Nephron (organoid): ENCODE measurements around the gene HEATR1.

Experiments
- H3K27ac Mint-ChIP-seq, 3 experiments: 2 replicates each; pipeline ENCODE4 v1.8.0; 2020; ENCODE audit warnings: mixed read lengths in 3 of 3, mild to moderate bottlenecking in 2 of 3, moderate library complexity in 1 of 3
- H3K27me3 Mint-ChIP-seq: 2 replicates; pipeline ENCODE4 v1.8.0; 2021; ENCODE audit warnings: low read depth, mild to moderate bottlenecking, moderate library complexity, mixed read lengths
- H3K36me3 Mint-ChIP-seq: 2 replicates; pipeline ENCODE4 v1.8.0; 2020; ENCODE audit warnings: low read depth, mixed read lengths
- H3K4me1 Mint-ChIP-seq: 2 replicates; pipeline ENCODE4 v1.8.0; 2020; ENCODE audit warnings: mixed read lengths
- H3K4me3 Mint-ChIP-seq, 3 experiments: 2 replicates each; pipeline ENCODE4 v1.8.0; 2020; ENCODE audit warnings: mild to moderate bottlenecking in 3 of 3, mixed read lengths in 3 of 3, moderate library complexity in 2 of 3
- H3K9me3 Mint-ChIP-seq: 2 replicates; pipeline ENCODE4 v1.8.0; 2020; ENCODE audit warnings: mixed read lengths
- CTCF ChIP-seq, 3 experiments: fragments of 200-600 bp; sonication (generic); IDR thresholded peaks; one replicate each; pipeline ENCODE4 v1.5.0; 2021; ENCODE audit warnings: antibody characterized with exemption in 3 of 3; ENCODE audit not compliant: unreplicated experiment in 3 of 3

Gene HEATR1

GRCh38 chr1:236514703-236515442 is 89.4 kb downstream of the HEATR1 start:
- H3K9me3 Mint-ChIP-seq, result no peaks in the 10 kb centered on the region
- peak overlapping the region; percentile 39 to 70 (median 57) for H3K27ac Mint-ChIP-seq
- no peaks in the 10 kb centered on the region for H3K36me3 Mint-ChIP-seq
- TF ChIP-seq CTCF (IDR thresholded peaks at IDR 0.05; ENCODE audit: unreplicated experiment in 3 of 3), result no peak
- peaks cover 15% of the 10 kb centered on the region for H3K4me1 Mint-ChIP-seq
- peaks cover 4% of the 10 kb centered on the region for H3K27me3 Mint-ChIP-seq
- H3K4me3 Mint-ChIP-seq, result no peak overlapping the region

DNA sequence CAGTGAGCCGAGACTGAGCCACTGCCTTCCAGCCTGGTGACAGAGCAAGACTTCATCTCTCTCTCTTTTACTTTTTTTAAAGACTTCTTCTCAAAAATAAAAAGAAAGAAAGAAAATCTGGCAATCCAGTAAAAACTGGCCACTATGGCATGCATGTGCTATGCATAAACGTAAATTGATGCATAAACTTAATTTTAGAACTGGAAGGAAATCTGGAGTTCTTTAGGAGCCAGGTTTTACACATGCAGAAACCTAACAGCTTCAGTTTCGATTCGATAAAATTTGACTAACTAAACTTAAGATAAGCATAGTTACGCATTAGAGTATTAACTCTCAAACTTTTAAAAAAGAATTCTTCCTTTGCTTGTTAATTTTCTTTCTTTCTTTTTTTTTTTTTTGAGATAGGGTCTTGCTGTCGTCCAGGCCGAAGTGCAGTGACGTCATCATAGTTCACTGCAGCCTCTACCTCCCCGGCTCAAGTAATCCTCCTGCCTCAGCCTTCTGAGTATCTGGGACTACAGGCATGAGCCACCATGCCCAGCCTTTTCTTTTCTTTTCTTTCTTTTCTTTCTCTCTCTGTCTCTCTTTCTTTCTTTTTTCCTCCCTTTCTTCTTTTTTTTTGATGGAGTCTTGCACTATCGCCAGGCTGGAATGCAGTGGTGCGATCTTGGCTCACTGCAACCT is 92.4 kb downstream of the HEATR1 start:
- Mint-ChIP-seq H3K27ac (no peak overlapping the region), H3K27me3 (peaks cover 11% of the 10 kb centered on the region), H3K36me3 (no peaks in the 10 kb centered on the region), H3K9me3 (no peaks in the 10 kb centered on the region), H3K4me3 (no peak overlapping the region), H3K4me1 (peaks cover 19% of the 10 kb centered on the region)
- TF ChIP-seq CTCF (IDR thresholded peaks at IDR 0.05; ENCODE audit: unreplicated experiment in 3 of 3), result no peak

DNA sequence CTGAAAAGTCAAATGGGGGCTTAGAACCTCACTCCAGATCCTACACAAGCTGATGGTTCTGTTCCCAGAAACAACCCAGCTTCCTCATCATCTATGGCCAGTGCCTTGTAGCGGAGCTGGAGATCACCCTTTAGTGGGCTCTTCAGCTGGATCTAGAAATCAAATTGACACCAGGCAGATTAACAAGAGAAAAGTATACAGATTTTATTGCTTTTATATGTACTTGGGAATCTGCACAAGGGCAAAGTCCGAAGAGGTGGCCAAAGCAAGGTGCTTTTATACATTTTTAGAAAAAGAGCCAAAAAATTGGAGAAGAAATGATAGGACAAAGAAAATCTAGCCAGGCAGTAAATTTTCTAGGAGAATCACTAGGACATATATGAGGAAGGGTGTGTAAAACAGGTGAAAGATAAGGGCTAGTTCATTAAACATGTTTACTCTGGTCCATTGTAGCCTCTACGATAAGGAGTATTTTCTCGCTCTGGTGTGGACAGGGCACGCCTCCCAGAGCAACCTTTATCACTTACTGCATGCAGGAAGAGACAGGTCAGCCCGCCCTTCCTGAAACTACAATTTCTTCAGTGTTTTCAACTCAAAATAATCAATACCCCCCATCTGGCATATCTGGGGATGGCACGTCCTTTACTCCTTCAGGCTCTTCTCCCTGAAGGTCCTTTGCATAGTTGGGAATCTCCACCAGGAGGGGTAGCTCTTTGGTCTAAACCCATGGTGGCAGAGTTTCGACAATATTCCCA is 94.5 kb downstream of the HEATR1 start:
- TF ChIP-seq CTCF (IDR thresholded peaks at IDR 0.05; ENCODE audit: unreplicated experiment in 3 of 3), result no peak
- H3K36me3 Mint-ChIP-seq, result no peaks in the 10 kb centered on the region
- peaks cover 11% of the 10 kb centered on the region for H3K27me3 Mint-ChIP-seq
- no peak overlapping the region for H3K4me3 Mint-ChIP-seq
- peaks cover 8% of the 10 kb centered on the region for H3K4me1 Mint-ChIP-seq
- peak overlapping the region in 1 of 3 experiments; percentile 3 for H3K27ac Mint-ChIP-seq
- H3K9me3 Mint-ChIP-seq, result no peaks in the 10 kb centered on the region

DNA sequence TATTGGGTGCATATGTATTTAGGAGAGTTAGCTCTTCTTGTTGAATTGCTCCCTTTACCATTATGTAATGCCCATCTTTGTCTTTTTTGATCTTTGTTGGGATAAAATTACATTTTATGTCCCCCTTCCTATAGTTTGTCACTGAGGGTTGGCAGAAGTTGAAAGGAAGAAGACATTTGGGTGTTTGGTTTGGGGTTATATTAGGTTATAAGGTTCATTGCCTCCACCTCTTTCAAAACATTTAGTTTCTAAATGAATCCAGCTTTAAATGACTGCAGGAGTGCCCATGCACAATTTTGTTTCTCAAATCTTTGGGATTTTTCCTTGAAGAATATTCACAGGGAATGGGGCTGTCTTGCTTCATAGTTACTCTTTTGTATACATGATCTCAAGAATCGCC is 95.1 kb downstream of the HEATR1 start:
- peaks cover 8% of the 10 kb centered on the region for H3K4me1 Mint-ChIP-seq
- no peaks in the 10 kb centered on the region for H3K9me3 Mint-ChIP-seq
- peaks cover 11% of the 10 kb centered on the region for H3K27me3 Mint-ChIP-seq
- H3K4me3 Mint-ChIP-seq, result no peak overlapping the region
- H3K27ac Mint-ChIP-seq, result peak overlapping the region in 2 of 3 experiments; percentile 3 to 6
- no peaks in the 10 kb centered on the region for H3K36me3 Mint-ChIP-seq
- no peak for TF ChIP-seq CTCF (IDR thresholded peaks at IDR 0.05; ENCODE audit: unreplicated experiment in 3 of 3)

DNA sequence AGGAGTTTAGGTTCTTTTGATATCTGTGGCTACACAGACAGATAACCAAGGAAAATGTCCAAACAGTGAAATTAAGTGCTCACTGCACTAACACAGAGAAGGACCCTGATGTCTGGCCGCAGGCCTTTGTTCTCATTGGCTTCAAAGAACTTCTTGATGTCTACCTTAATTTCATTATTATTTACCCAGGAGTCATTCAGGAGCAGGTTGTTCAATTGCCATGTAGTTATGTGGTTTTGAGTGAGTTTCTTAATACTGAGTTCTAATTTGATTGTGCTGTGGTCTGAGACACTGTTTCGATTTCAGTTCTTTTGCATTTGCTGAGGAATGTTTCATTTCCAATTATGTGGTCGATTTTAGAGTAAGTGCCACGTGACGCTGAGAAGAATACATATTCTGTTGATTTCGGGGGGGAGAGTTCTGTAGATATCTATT is 95.7 kb downstream of the HEATR1 start:
- peaks cover 11% of the 10 kb centered on the region for H3K27me3 Mint-ChIP-seq

More for the DNA sequence above, 95.7 kb downstream of the HEATR1 start:
- H3K4me3 Mint-ChIP-seq, result no peak overlapping the region
- peak overlapping the region; percentile 3 to 7 (median 6) for H3K27ac Mint-ChIP-seq
- no peaks in the 10 kb centered on the region for H3K36me3 Mint-ChIP-seq
- H3K4me1 Mint-ChIP-seq, result peaks cover 8% of the 10 kb centered on the region
- H3K9me3 Mint-ChIP-seq, result no peaks in the 10 kb centered on the region
- no peak for TF ChIP-seq CTCF (IDR thresholded peaks at IDR 0.05; ENCODE audit: unreplicated experiment in 3 of 3)
